Liver (tissue), 9 donors: ENCODE results near the gene FAM107A. TPM values are rescaled to one million over a fixed set of nuclear protein-coding genes. Genes with fewer than 3 reads are reported as not detected.

Experiments
- DNase-seq: peaks from one replicate; pipeline ENCODE4 v3.0.0-alpha.2; 2017; ENCODE audit warnings: low spot score
- H3K27ac ChIP-seq, 2 donors: one replicate each; pipeline ENCODE4 v1.7.0; 2013; ENCODE audit warnings: inconsistent platforms in 2 of 2, low read length in 2 of 2, control low read depth in 1 of 2, low read depth in 1 of 2, mild to moderate bottlenecking in 1 of 2
- H3K27me3 ChIP-seq, 4 donors: one replicate each; pipeline versions ENCODE4 v1.6.1 to v1.7.0; 2013; ENCODE audit warnings: low read length in 3 of 4, inconsistent platforms in 1 of 4, mild to moderate bottlenecking in 1 of 4, moderate library complexity in 1 of 4; ENCODE audit not compliant: control insufficient read depth in 4 of 4, insufficient read depth in 4 of 4
- H3K36me3 ChIP-seq, 4 donors: one replicate each; pipeline versions ENCODE4 v1.6.1 to v1.7.0; 2013; ENCODE audit warnings: low read length in 3 of 4, mild to moderate bottlenecking in 3 of 4, low read depth in 1 of 4, moderate library complexity in 1 of 4; ENCODE audit not compliant: control insufficient read depth in 4 of 4, insufficient read depth in 3 of 4
- H3K4me1 ChIP-seq, 4 donors: one replicate each; pipeline versions ENCODE4 v1.6.1 to v1.7.0; 2013; ENCODE audit warnings: low read length in 3 of 4, mild to moderate bottlenecking in 3 of 4, moderate library complexity in 1 of 4; ENCODE audit not compliant: control insufficient read depth in 4 of 4, insufficient read depth in 4 of 4
- H3K4me3 ChIP-seq, 3 donors: one replicate each; pipeline versions ENCODE4 v1.6.1 to v1.7.0; 2013; ENCODE audit warnings: low read length in 3 of 3, control low read depth in 1 of 3, low read depth in 1 of 3, mild to moderate bottlenecking in 1 of 3
- H3K9ac ChIP-seq, 2 donors: one replicate each; pipeline ENCODE4 v1.7.0; 2013; ENCODE audit warnings: low read length in 2 of 2, mild to moderate bottlenecking in 2 of 2, moderate library complexity in 2 of 2, control low read depth in 1 of 2, low read depth in 1 of 2
- H3K9me3 ChIP-seq, 4 donors: one replicate each; pipeline versions ENCODE4 v1.6.1 to v1.7.0; 2013; ENCODE audit warnings: low read length in 3 of 4; ENCODE audit not compliant: control insufficient read depth in 4 of 4
- EGR1 ChIP-seq, 2 donors: IDR thresholded peaks; 2 replicates each; pipeline ENCODE4 v1.6.1; 2016 to 2018; ENCODE audit warnings: antibody characterized with exemption in 2 of 2, low read depth in 2 of 2
- HNF4A ChIP-seq, 2 donors: conservative IDR thresholded peaks; 2 replicates each; pipeline ENCODE4 v1.6.1; 2016; ENCODE audit warnings: antibody characterized with exemption in 2 of 2, mild to moderate bottlenecking in 2 of 2
- JUND ChIP-seq, 2 donors: IDR thresholded peaks; 2 replicates each; pipeline ENCODE4 v1.6.1; 2016; ENCODE audit warnings: antibody characterized with exemption in 2 of 2
- NR2F2 ChIP-seq: IDR thresholded peaks from 2 replicates; pipeline ENCODE4 v1.6.1; 2016; ENCODE audit warnings: antibody characterized with exemption
- RAD21 ChIP-seq, 2 donors: IDR thresholded peaks; 2 replicates each; pipeline ENCODE4 v1.6.1; 2016; ENCODE audit warnings: antibody characterized with exemption in 2 of 2, mild to moderate bottlenecking in 2 of 2
- WGBS: extraction: QIAGEN DNeasy Blood & Tissue Kit; methylation state at CpG from one replicate; pipeline ENCODE4 v1.1.7; 2013; 5-methylcytosine and 5-hydroxymethylcytosine counted together
- polyA plus RNA-seq, 2 donors: library from polyadenylated mRNA; stranded (reverse) in 1 of 2; unstranded in 1 of 2; fragments of 200-250 nt in 1 of 2; fragments of >200 nt in 1 of 2; fragmentation: Nextera tagmentation in 1 of 2; extraction: Ambion mirVana in 1 of 2; gene quantifications; one replicate each; pipeline versions ENCODE4 v1.2.1 to v1.2.3, GENCODE V29; 2013 to 2015
- total RNA-seq, 2 donors: library from RNA; depleted of rRNA; stranded (reverse); fragments of >200 nt; gene quantifications; one replicate each; pipeline ENCODE4 v1.2.3, GENCODE V29; 2014
- TF ChIP-seq, protein P1 (sequence below): IDR thresholded peaks from 2 replicates; pipeline ENCODE4 v1.6.1; 2016; ENCODE audit warnings: antibody characterized with exemption, mild to moderate bottlenecking
- TF ChIP-seq, protein P2 (sequence below): IDR thresholded peaks from 2 replicates; pipeline ENCODE4 v1.6.1; 2016; ENCODE audit warnings: antibody characterized with exemption
- donor health status: healthy.
- donor health status: healthy.
- donor health status: healthy.
- donor health status: healthy.
- donor health status: healthy.

FAM107A gene
- total and polyA plus RNA-seq, 4 donors: 0.05 to 4.7 (median 1.4) TPM

DNA sequence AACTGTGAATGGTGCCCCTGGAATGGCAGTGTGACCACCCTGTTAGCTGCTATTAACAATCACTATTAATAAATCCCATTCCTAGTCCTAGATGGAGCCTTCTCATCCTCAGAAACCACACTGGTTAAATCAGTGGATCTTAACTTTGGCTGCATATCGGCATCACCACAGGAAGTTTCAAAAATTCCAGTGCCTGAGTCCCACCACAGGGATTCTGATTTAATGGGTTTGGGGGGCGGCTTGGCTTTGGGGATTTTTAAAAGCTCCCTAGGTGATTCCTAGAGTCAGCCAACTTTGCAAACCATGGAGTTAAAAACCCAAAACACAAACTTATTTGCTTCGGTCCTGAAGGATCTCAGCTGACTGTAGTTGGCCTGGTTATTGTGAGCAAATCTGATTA lies 3.1 kb downstream of the FAM107A start:
- DNase-seq: no peak
- Histone ChIP-seq H3K9ac (no peak overlapping the region), H3K36me3 (no peaks in the 10 kb centered on the region), H3K4me3 (no peak overlapping the region), H3K27me3 (no peaks in the 10 kb centered on the region), H3K9me3 (no peaks in the 10 kb centered on the region), H3K4me1 (peaks cover 0 to 13% (median 5%) of the 10 kb centered on the region in 4 donors), H3K27ac (no peak overlapping the region)
- WGBS: 96% methylated on average over 3 of the region's 3 CpGs
- TF ChIP-seq JUND (IDR thresholded peaks at IDR 0.05) (no peak), RAD21 (IDR thresholded peaks at IDR 0.05) (no peak), NR2F2 (no peak)
- TF ChIP-seq, protein P1, sequence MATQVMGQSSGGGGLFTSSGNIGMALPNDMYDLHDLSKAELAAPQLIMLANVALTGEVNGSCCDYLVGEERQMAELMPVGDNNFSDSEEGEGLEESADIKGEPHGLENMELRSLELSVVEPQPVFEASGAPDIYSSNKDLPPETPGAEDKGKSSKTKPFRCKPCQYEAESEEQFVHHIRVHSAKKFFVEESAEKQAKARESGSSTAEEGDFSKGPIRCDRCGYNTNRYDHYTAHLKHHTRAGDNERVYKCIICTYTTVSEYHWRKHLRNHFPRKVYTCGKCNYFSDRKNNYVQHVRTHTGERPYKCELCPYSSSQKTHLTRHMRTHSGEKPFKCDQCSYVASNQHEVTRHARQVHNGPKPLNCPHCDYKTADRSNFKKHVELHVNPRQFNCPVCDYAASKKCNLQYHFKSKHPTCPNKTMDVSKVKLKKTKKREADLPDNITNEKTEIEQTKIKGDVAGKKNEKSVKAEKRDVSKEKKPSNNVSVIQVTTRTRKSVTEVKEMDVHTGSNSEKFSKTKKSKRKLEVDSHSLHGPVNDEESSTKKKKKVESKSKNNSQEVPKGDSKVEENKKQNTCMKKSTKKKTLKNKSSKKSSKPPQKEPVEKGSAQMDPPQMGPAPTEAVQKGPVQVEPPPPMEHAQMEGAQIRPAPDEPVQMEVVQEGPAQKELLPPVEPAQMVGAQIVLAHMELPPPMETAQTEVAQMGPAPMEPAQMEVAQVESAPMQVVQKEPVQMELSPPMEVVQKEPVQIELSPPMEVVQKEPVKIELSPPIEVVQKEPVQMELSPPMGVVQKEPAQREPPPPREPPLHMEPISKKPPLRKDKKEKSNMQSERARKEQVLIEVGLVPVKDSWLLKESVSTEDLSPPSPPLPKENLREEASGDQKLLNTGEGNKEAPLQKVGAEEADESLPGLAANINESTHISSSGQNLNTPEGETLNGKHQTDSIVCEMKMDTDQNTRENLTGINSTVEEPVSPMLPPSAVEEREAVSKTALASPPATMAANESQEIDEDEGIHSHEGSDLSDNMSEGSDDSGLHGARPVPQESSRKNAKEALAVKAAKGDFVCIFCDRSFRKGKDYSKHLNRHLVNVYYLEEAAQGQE: no peak

DNA sequence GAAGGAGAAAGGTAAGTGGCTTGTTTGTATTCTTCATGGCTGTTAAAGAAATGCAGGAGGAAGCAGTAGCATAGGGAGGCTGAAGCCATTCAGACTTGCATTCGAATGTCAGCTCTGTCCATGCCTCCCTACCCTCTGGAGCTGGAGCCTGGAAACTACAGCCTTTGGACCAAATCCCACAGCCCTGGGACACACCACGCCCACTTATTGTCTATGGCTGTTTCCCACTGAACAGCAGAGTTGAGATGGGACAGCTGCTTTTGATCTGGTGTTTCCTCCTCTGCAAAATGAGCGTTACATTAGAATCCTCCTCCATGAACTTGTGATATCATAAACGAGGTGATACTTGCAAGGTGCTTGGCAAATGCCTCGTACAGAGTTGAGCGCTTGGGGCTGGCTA lies 3.6 kb downstream of the FAM107A start:
- Histone ChIP-seq H3K27ac (no peak overlapping the region), H3K27me3 (no peaks in the 10 kb centered on the region), H3K4me3 (no peak overlapping the region), H3K36me3 (no peaks in the 10 kb centered on the region), H3K9ac (no peak overlapping the region), H3K9me3 (no peaks in the 10 kb centered on the region), H3K4me1 (peaks cover 0 to 13% (median 6%) of the 10 kb centered on the region in 4 donors)
- no peak for DNase-seq
- TF ChIP-seq JUND (IDR thresholded peaks at IDR 0.05): no peak
- TF ChIP-seq, protein P2, sequence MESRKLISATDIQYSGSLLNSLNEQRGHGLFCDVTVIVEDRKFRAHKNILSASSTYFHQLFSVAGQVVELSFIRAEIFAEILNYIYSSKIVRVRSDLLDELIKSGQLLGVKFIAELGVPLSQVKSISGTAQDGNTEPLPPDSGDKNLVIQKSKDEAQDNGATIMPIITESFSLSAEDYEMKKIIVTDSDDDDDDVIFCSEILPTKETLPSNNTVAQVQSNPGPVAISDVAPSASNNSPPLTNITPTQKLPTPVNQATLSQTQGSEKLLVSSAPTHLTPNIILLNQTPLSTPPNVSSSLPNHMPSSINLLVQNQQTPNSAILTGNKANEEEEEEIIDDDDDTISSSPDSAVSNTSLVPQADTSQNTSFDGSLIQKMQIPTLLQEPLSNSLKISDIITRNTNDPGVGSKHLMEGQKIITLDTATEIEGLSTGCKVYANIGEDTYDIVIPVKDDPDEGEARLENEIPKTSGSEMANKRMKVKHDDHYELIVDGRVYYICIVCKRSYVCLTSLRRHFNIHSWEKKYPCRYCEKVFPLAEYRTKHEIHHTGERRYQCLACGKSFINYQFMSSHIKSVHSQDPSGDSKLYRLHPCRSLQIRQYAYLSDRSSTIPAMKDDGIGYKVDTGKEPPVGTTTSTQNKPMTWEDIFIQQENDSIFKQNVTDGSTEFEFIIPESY: no peak
- WGBS: 73% methylated on average over 6 of the region's 6 CpGs

DNA sequence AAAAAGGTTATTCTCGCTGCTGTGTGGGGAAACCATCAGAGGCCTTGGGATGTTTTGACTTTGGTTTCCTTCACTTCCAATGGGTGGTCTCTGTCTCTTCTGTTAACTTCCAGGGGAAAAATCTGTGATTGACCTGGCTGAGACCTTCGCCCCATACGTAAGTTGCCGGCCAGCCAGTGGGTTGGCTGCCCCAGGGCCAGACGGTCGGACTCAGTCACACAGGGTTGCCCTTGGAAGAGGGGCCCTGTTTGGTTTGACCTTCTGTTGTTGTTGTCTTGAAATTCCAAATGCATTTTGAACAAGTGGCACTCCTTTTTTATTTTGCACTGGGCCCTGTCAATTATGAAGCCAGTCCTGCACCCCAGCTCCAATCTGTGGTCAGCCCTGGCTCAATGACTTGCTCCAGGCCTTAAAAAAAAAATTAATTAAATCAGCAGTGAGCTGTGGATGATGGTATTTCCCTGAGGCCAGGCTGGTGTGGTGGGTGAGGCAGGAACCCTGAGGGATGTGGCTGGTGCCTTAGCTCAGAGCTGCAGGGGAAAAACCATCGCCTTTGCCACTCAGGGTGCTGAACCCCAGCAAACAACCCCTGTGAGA lies 4.5 kb downstream of the FAM107A start:
- Histone ChIP-seq H3K27me3 (no peaks in the 10 kb centered on the region), H3K27ac (no peak overlapping the region), H3K36me3 (no peaks in the 10 kb centered on the region), H3K9ac (no peak overlapping the region), H3K4me1 (peaks cover 0 to 13% (median 6%) of the 10 kb centered on the region in 4 donors), H3K4me3 (no peak overlapping the region), H3K9me3 (no peaks in the 10 kb centered on the region)
- 97% methylated on average over 7 of the region's 7 CpGs for WGBS
- TF ChIP-seq, protein P1: no peak
- TF ChIP-seq EGR1 (IDR thresholded peaks at IDR 0.05; ENCODE audit: low read depth in 2 of 2) (no peak), HNF4A (conservative IDR thresholded peaks at IDR 0.05) (no peak), RAD21 (IDR thresholded peaks at IDR 0.05) (no peak)
- no peak for DNase-seq
